PC-9 (cell line): ENCODE data around the gene PFKFB4. TPM values are rescaled to one million over a fixed set of nuclear protein-coding genes. Genes with fewer than 3 reads are reported as not detected.

Experiments used
- BruUV-seq: library from RNA; stranded (reverse); fragments of 400-500 nt; replicated peaks from 2 replicates; lab custom pipeline; 2021; lab: Mats Ljungman, UMichigan
- CTCF ChIA-PET: fragments of 300-600 bp; sonication (Branson Sonifier 250); formaldehyde crosslinking; loops from one replicate; lab custom pipeline; 2022; ENCODE audit warnings: antibody characterized with exemption; lab: Charles Lee
- POLR2A ChIA-PET: fragments of 300-600 bp; sonication (Branson Sonifier 250); formaldehyde crosslinking; loops from one replicate; lab custom pipeline; 2022; ENCODE audit warnings: antibody characterized with exemption; ENCODE audit not compliant: unreplicated experiment; lab: Charles Lee
- DNase-seq, 2 experiments: peaks; one replicate each; pipeline versions ENCODE4 v3.0.0 to v3.0.0-alpha.2; 2015 to 2022; ENCODE audit warnings: mixed read lengths in 1 of 2
- H2AFZ ChIP-seq: fragments of 200-600 bp; sonication (generic); 2 replicates; pipeline ENCODE4 v1.8.1; 2017; ENCODE audit warnings: antibody characterized with exemption
- H3F3A ChIP-seq: fragments of 200-600 bp; sonication (generic); 2 replicates; pipeline ENCODE4 v1.8.1; 2017; ENCODE audit warnings: antibody characterized with exemption, mild to moderate bottlenecking, low read depth; ENCODE audit not compliant: insufficient read depth
- H3K27ac ChIP-seq: fragments of 200-600 bp; sonication (generic); 2 replicates; pipeline ENCODE4 v1.6.1; 2016; ENCODE audit warnings: mixed run types
- H3K27me3 ChIP-seq: fragments of 200-600 bp; sonication (generic); 2 replicates; pipeline ENCODE4 v1.6.1; 2016; ENCODE audit warnings: low read depth, mixed run types; ENCODE audit not compliant: insufficient read depth
- H3K36me3 ChIP-seq: fragments of 200-600 bp; sonication (generic); 2 replicates; pipeline ENCODE4 v1.6.1; 2016; ENCODE audit warnings: low read depth, mixed run types
- H3K4me1 ChIP-seq: fragments of 200-600 bp; sonication (generic); replicated peaks from 2 replicates; pipeline ENCODE4 v1.6.1; 2016; ENCODE audit warnings: mixed run types; ENCODE audit not compliant: insufficient read depth
- H3K4me2 ChIP-seq: fragments of 200-600 bp; sonication (generic); 2 replicates; pipeline ENCODE4 v1.6.1; 2017; ENCODE audit warnings: mixed run types
- H3K4me3 ChIP-seq: fragments of 200-600 bp; sonication (generic); 2 replicates; pipeline ENCODE4 v1.6.1; 2016; ENCODE audit warnings: mixed run types
- H3K79me2 ChIP-seq: fragments of 200-600 bp; sonication (generic); 2 replicates; pipeline ENCODE4 v1.6.1; 2017; ENCODE audit warnings: low read depth, mixed run types
- H3K9me2 ChIP-seq: fragments of 200-600 bp; sonication (generic); 2 replicates; pipeline ENCODE4 v1.8.1; 2017; ENCODE audit warnings: mild to moderate bottlenecking; ENCODE audit not compliant: insufficient read depth
- H3K9me3 ChIP-seq: fragments of 200-600 bp; sonication (generic); 2 replicates; pipeline ENCODE4 v1.8.1; 2016; ENCODE audit warnings: low read depth; ENCODE audit not compliant: insufficient read depth
- H4K20me1 ChIP-seq: fragments of 200-600 bp; sonication (generic); 2 replicates; pipeline ENCODE4 v1.8.1; 2017; ENCODE audit not compliant: insufficient read depth
- CTCF ChIP-seq: fragments of 200-600 bp; sonication (generic); conservative IDR thresholded peaks from 2 replicates; pipeline ENCODE4 v1.6.1; 2017; ENCODE audit warnings: mixed run types, antibody characterized with exemption, mild to moderate bottlenecking, moderate library complexity
- EZH2 ChIP-seq: fragments of 200-600 bp; sonication (generic); IDR thresholded peaks from 2 replicates; pipeline ENCODE4 v1.8.0; 2017; ENCODE audit warnings: antibody characterized with exemption, low read depth
- intact Hi-C: fragments of 100-400 bp; cut with micrococcal nuclease; formaldehyde crosslinking; loops from one replicate; pipeline ENCODE4 v1.10.0; 2022; ENCODE audit not compliant: unreplicated experiment
- total RNA-seq: library from RNA; stranded (reverse); gene quantifications from 2 replicates; pipeline ENCODE4 v1.2.3, GENCODE V29; 2021

The PFKFB4 gene
- total RNA-seq, 1 experiment from 2014 or later = 13.3 TPM

- Histone ChIP-seq H4K20me1 (no peaks in the 10 kb centered on the region), H3F3A (no peaks in the 10 kb centered on the region), H3K27me3 (no peaks in the 10 kb centered on the region), H3K27ac (0 out of 2 replicates have a peak overlapping the region, but pooled peaks have one; percentile 38), H3K4me2 (peak overlapping the region; percentile 33), H3K4me3 (no peak overlapping the region), H2AFZ (no peak overlapping the region), H3K79me2 (no peaks in the 10 kb centered on the region), H3K36me3 (no peaks in the 10 kb centered on the region), H3K9me3 (no peaks in the 10 kb centered on the region), H3K4me1 (peaks cover 18% of the 10 kb centered on the region), H3K9me2 (no peaks in the 10 kb centered on the region)
- ChIA-PET CTCF (no interaction called here), POLR2A (interaction anchor here (0.6 to 0.7 kb wide), 2 partner anchors 81 to 577 kb away, joined by 3 to 4 read pairs; partner anchors contain the start of gene USP19)
- TF ChIP-seq CTCF = no peak
- TF ChIP-seq EZH2 = no peak
- intact Hi-C loops = loop anchor here (1.0 to 2.0 kb wide), 2 partner anchors 37 to 78 kb away; no protein-coding TSS in a partner anchor
- DNase-seq = peak; percentile 79 to 83
- BruUV-seq = no TSS peak
Observed at GRCh38 chr3:48543271-48543866, 13.2 kb downstream of the PFKFB4 start.

GRCh38 chr3:48538451-48538850 is 18.2 kb downstream of the PFKFB4 start:
- BruUV-seq = no TSS peak
- no peaks in the 10 kb centered on the region for H3K9me2 ChIP-seq
- H3K27ac ChIP-seq = no peak overlapping the region
- DNase-seq = no peak
- no peak overlapping the region for H3K4me2 ChIP-seq
- H3K79me2 ChIP-seq = no peaks in the 10 kb centered on the region
- POLR2A ChIA-PET = no interaction called here
- H4K20me1 ChIP-seq = no peaks in the 10 kb centered on the region; the same call in 1 of the 2 replicates
- CTCF ChIA-PET = no interaction called here
- no peak for TF ChIP-seq CTCF
- no peak for TF ChIP-seq EZH2
- H3K4me1 ChIP-seq = peaks cover 12% of the 10 kb centered on the region
- intact Hi-C loops = no loop called here
- H3K27me3 ChIP-seq = no peaks in the 10 kb centered on the region
- H3K4me3 ChIP-seq = no peak overlapping the region
- no peaks in the 10 kb centered on the region for H3F3A ChIP-seq
- no peaks in the 10 kb centered on the region for H3K9me3 ChIP-seq
- H3K36me3 ChIP-seq = no peaks in the 10 kb centered on the region
- H2AFZ ChIP-seq = no peak overlapping the region

- Histone ChIP-seq H3K79me2 (no peaks in the 10 kb centered on the region), H3K27me3 (no peaks in the 10 kb centered on the region), H3K4me1 (no peaks in the 10 kb centered on the region), H3F3A (no peaks in the 10 kb centered on the region), H3K4me3 (no peak overlapping the region), H4K20me1 (no peaks in the 10 kb centered on the region; the same call in 1 of the 2 replicates), H3K9me3 (no peaks in the 10 kb centered on the region), H3K4me2 (no peak overlapping the region), H3K36me3 (no peaks in the 10 kb centered on the region), H2AFZ (no peak overlapping the region), H3K27ac (no peak overlapping the region), H3K9me2 (no peaks in the 10 kb centered on the region)
- no TSS peak for BruUV-seq
- no peak for TF ChIP-seq EZH2
- no peak for TF ChIP-seq CTCF
- ChIA-PET CTCF (interaction anchor here (0.7 kb wide), 1 partner anchor 30 kb away, joined by 5 read pairs; no protein-coding TSS in a partner anchor), POLR2A (no interaction called here)
- intact Hi-C loops = no loop called here
- no peak for DNase-seq
Observed at GRCh38 chr3:48536785-48537184, 19.8 kb downstream of the PFKFB4 start.
